GM12891 (cell line): ENCODE data around the gene CST1.

Source experiments
- POLR2A ChIP-seq: IDR thresholded peaks from 2 replicates; pipeline ENCODE4 v1.6.1; 2011; ENCODE audit warnings: low read depth, low read length, control low read depth
- TAF1 ChIP-seq: IDR thresholded peaks from 2 replicates; pipeline ENCODE4 v1.6.1; 2011; ENCODE audit warnings: low read depth, low read length, control low read depth

DNA sequence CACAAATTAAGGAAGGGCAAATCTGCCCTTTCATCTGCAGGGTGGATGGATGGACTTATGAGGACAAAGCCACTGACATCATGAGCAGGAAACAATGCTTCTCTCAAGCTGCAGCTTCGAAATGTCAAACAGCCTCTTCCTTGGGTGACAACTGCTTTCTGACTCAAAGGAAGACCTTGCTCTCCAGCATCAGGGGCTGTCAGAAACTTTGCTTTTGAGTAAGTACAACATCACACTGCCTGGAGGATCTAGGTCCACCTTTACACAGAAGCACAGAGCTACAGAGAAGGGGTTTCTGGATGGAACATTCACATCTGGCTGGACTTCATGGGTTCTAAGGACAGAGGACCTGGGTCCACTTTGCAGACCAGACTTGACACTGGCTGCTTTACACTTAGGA, 5.9 kb downstream of the CST1 start:
- TF ChIP-seq TAF1 (no peak), POLR2A (no peak)
